GM19397 (cell line): ENCODE results near the gene RUNDC3A.

Source experiments
- ATAC-seq: cut with Tn5 transposase; IDR thresholded peaks from one replicate; pipeline ENCODE4 v1.9.1; 2021; ENCODE audit warnings: mild to moderate bottlenecking, moderate library complexity; ENCODE audit not compliant: unreplicated experiment

Gene RUNDC3A

DNA sequence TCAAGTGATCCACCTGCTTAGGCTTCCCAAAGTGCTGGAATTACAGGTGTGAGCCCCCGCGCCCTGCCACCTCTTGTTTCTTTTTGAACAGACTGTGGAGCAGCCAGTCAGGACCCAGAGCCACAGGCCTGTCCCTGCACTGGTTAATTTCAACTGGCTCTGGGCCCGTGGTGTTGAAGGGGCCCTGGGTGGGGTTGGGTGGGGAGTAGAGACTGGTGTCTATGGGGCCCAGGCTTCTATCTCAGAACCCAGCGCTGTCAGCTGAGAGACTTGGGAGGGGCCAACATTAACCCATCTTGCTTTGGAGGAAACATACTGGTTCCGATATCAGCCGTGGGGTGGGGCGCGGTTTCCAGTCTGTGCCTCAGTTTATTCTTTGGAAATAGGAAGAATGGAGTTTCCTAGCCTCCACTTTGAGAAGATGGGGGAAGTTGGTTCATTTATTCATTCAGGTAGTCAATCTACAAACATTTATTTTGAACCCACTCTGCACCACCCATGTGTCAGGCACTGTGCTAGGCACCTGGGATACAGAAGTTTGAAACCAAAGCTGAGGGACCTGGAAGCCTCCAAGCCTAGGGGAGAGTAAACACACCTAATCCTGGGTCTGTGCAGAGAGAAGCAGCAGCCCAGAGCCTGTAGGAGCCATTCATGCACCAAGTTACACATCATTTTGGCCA, 24.9 kb upstream of the RUNDC3A start:
- no peak for ATAC-seq

DNA sequence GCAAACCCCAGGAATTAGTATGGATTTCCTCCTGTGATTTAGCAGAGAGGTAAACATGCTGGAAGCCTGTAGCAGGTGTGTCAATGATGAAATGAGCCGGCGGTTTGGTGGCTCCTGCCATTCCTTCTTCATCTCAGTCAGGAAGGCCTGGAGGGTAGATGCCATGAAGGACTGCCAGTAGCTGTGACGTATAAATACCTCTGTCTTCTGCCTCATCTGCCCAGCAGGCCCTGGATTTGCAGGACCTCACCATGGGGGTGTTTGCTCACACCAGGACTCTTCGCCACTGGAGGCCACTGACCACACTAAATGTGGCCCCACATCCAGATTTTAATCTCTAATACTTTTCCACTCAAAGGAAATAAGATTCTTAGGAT, 24.4 kb upstream of the RUNDC3A start:
- no peak for ATAC-seq

DNA sequence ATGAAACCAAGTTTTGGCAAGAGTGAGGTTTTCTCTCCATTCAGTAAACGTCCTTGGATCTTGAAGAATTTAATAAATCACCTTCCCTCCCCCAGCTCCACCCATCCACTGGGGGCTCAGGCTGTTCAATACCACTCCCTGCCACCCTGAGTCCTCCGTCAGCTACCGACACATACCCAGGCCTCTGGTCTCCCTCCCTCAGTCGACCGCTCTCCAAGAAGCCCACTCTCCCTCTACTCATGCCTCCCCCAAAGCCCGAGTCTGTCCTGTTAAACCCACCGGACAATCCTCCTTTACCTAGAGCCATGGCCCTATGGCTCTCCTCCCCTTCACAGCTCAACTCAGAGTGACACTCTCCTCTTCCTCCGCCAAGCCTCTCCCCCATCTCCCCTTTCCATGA, 20.8 kb upstream of the RUNDC3A start:
- no peak for ATAC-seq

GRCh38 chr17:44293509-44294226, 14.7 kb upstream of the RUNDC3A start:
- ATAC-seq, result no peak

- no peak for ATAC-seq
These were observed 10.4 kb upstream of the RUNDC3A start for GRCh38 chr17:44297975-44298374.

DNA sequence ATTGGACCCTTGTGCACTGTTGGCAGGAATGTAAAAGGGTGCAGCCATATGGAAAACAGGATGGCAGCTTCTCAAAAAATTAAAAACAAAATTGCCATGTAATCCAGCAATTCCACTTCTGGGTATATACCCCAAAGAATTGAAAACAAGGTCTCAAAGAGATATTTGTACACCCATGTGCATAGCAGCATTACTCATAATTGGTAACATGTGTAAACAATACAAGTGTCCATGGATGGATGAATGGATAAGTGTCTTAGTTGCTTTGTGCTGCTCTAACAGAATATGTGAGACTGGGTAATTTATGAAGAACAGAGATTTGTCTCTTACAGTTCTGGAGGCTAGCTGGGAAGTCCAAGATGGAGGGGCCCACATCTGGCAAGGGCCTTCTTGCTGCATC, 3.8 kb upstream of the RUNDC3A start:
- ATAC-seq, result no peak

- ATAC-seq, result no peak
These were observed 814 bp upstream of the RUNDC3A start for GRCh38 chr17:44307387-44308186.

DNA sequence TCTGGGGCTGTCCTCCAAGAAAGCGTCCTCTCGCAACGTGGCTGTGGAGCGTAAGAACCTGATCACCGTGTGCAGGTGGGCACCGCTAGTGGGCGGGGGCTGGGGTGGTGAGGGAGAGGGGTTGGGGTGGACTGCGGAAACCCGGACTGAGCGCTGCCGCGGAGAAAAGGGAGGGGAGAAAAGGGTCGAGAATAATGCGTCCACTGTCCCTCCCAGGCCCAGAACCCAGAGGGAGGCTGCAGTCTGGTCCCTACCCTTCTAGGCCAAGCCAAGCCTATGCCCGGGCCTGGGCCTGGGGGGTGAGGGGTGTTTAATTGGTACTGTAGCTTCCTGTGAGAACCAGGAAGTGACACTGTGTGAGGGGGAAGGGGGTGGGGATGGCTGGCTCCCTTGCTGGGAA, 464 bp downstream of the RUNDC3A start:
- ATAC-seq, result no peak

DNA sequence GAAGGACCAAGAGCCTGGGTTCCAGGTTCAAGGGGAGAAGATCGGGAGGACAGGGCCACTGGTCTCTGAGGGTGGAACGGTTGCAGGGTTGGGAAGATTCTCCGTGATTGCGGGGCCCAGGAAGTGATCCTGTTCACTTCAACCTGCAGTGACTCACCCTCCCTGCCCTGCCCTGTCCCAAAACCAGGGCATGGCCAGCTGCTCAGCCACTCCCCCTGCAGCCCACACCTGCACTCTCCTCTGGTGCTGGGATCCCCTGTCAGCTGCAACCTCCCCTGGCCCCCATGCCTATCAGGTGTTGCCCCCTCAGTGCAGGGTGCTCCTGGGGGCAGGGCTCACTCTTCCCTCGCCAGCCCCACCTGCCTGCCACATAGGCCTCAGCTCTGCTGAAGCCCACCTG, 1.1 kb downstream of the RUNDC3A start:
- no peak for ATAC-seq

GRCh38 chr17:44310188-44310587, 1.8 kb downstream of the RUNDC3A start:
- no peak for ATAC-seq

- no peak for ATAC-seq
These were observed 2.4 kb downstream of the RUNDC3A start for GRCh38 chr17:44310609-44311376.

- ATAC-seq, result no peak
These were observed 3.3 kb downstream of the RUNDC3A start for GRCh38 chr17:44311562-44312181.

DNA sequence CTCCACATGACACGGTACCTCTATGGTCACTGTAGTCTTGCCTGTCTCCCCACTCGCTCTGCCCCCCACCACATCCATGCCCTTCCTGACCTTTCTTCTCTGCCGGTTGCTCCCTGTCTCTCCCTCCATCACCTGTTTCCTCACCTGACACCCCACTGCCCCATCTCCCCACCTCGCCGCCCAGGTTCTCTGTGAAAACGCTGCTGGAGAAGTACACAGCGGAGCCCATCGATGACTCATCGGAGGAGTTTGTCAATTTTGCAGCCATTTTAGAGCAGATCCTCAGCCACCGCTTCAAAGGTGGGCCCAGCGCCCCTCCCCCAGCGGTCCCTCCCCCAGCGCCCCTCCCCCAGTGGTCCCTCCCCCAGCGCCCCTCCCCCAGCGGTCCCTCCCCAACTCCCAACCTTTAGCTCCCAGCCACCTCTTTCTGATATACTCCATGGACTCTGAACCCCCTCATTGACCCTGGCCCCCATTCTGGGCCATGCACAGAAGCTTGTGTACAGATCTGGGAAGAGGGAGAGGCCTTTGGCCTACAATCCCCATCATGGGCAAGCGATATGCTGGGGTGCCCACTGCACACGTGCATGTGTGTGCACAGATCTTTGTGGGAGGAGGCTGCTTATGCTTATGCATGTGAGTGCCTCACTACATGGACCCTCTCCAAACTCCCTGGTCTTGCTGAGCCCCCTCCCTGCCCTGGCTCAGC, 4.1 kb downstream of the RUNDC3A start:
- ATAC-seq, result no peak

DNA sequence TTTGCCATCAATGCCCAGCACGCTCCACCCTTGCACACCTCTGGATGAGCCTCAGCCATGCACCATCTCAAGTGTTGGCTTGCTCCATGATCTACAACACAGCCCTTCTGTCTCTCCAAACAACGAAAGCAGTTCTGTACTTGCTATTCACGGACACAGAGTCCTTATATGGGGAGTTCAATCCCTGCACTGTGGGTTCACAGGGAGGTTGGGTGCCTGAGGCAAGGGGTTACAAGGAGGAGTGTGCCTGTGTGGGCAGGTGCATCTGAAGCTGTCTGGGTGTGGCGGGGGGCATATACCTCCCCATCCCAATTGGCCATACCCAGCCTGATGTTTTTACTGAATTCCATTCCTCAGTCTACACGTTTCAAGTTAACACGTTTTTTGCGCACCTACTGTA, 5.6 kb downstream of the RUNDC3A start:
- ATAC-seq, result no peak

GRCh38 chr17:44314524-44314868, 6.1 kb downstream of the RUNDC3A start:
- ATAC-seq, result no peak

DNA sequence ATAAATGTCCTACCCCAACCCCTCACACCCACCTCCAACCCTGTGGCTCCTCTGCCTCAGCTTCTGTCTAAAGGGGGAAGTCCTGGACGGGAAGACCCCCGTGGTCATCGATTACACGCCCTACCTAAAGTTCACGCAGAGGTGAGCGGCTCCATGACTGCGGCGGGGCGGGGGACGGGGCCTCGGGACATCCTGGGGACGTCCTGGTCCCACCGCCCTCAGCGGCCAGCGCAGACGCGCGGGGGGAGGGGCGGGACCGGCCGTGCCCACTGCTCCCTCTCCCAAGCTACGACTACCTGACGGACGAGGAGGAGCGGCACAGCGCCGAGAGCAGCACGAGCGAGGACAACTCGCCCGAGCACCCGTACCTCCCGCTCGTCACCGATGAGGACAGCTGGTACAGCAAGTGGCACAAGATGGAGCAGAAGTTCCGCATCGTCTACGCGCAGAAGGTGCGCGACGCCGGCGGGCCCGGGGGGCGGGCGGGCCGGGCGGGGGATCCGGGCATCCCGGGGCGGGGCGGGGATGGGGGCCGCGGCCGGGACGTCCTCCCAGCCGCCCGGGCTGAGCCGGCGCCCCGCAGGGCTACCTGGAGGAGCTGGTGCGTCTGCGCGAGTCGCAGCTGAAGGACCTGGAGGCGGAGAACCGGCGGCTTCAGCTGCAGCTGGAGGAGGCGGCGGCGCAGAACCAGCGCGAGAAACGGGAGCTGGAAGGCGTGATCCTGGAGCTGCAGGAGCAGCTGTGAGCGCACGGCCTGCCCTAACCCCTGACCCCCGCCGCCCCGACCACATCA, 6.7 kb downstream of the RUNDC3A start:
- ATAC-seq, result no peak

GRCh38 chr17:44315760-44316731, 7.6 kb downstream of the RUNDC3A start:
- ATAC-seq, result no peak

- no peak for ATAC-seq
These were observed 9.1 kb downstream of the RUNDC3A start for GRCh38 chr17:44317545-44317944.
